Kidney (tissue), 14 donors: Measurements from ENCODE around the gene WWOX. TPM values are rescaled to one million over a fixed set of nuclear protein-coding genes. Genes with fewer than 3 reads are reported as not detected.

Source experiments
- DNase-seq, 5 donors: peaks; one replicate each; pipeline ENCODE4 v3.0.0-alpha.2; 2013 to 2020
- FAIRE-seq: peaks from 2 replicates; lab custom pipeline; 2012; peaks lifted over from hg19 to GRCh38; lab: Jason Lieb, UNC
- H3K27ac ChIP-seq, 2 donors: one replicate each; pipeline ENCODE4 v1.7.0; 2013; ENCODE audit warnings: low read depth in 2 of 2, low read length in 2 of 2, inconsistent platforms in 1 of 2
- H3K27me3 ChIP-seq: one replicate; pipeline ENCODE4 v1.7.1; 2013; ENCODE audit warnings: low read length, inconsistent platforms; ENCODE audit not compliant: control insufficient read depth, insufficient read depth
- H3K36me3 ChIP-seq, 3 donors: one replicate each; pipeline versions ENCODE4 v1.7.0 to v1.7.1; 2013; ENCODE audit warnings: low read length in 3 of 3, control low read depth in 1 of 3, inconsistent platforms in 1 of 3; ENCODE audit not compliant: insufficient read depth in 3 of 3, control insufficient read depth in 2 of 3
- H3K4me1 ChIP-seq, 3 donors: one replicate each; pipeline versions ENCODE4 v1.7.0 to v1.7.1; 2013; ENCODE audit warnings: low read length in 3 of 3, inconsistent platforms in 1 of 3, low read depth in 1 of 3; ENCODE audit not compliant: control insufficient read depth in 2 of 3, insufficient read depth in 2 of 3
- H3K4me3 ChIP-seq, 3 donors: one replicate each; pipeline versions ENCODE4 v1.7.0 to v1.8.1; 2013; ENCODE audit warnings: low read length in 3 of 3, control low read depth in 1 of 3, inconsistent platforms in 1 of 3
- H3K9ac ChIP-seq, 3 donors: one replicate each; pipeline versions ENCODE4 v1.7.0 to v1.7.1; 2013; ENCODE audit warnings: low read length in 3 of 3, control low read depth in 1 of 3, inconsistent platforms in 1 of 3
- H3K9me3 ChIP-seq, 3 donors: one replicate each; pipeline versions ENCODE4 v1.7.0 to v1.7.1; 2013; ENCODE audit warnings: low read length in 3 of 3, control low read depth in 1 of 3, inconsistent platforms in 1 of 3; ENCODE audit not compliant: control insufficient read depth in 2 of 3, insufficient read depth in 1 of 3
- intact Hi-C: fragments of 100-400 bp; cut with DNase I; formaldehyde crosslinking; loops from one replicate; pipeline ENCODE4 v1.11.1; 2022
- polyA plus RNA-seq: library from polyadenylated mRNA; stranded (reverse); fragments of 350-450 nt; fragmentation: Illumina TruSeq; extraction: RNeasy Lipid Tissue Mini Kit (QIAGEN cat#74804); gene quantifications from one replicate; pipeline ENCODE4 v1.2.3, GENCODE V29; 2014; ENCODE audit warnings: low read depth, low replicate concordance; ENCODE audit not compliant: insufficient read depth
- total RNA-seq: library from RNA; stranded (reverse); fragmentation: NEBNext Ultra II Directional; extraction: Animal tissue kit (Norgen Biotek cat#: 25700); gene quantifications from one replicate; pipeline ENCODE4 v1.2.1, GENCODE V29; 2021
- TF ChIP-seq, protein P1 (sequence below): IDR thresholded peaks from 3 replicates; pipeline ENCODE4 v1.5.1; 2012; ENCODE audit warnings: mild to moderate bottlenecking, moderate library complexity, borderline replicate concordance; ENCODE audit not compliant: insufficient read depth; ENCODE audit errors: extremely low read depth
- donor health status: control.
- donor health status: control.
- donor health status: control.
- donor health status: control.
- donor health status: control.
- donor health status: DM: yes; HTN: yes; CAD: no.
- donor health status: Normal renal cell carcinoma (clear cell type).

The WWOX gene
- total and polyA plus RNA-seq, 2 donors from 2014 or later, result 22.5 to 30.3 TPM

DNA sequence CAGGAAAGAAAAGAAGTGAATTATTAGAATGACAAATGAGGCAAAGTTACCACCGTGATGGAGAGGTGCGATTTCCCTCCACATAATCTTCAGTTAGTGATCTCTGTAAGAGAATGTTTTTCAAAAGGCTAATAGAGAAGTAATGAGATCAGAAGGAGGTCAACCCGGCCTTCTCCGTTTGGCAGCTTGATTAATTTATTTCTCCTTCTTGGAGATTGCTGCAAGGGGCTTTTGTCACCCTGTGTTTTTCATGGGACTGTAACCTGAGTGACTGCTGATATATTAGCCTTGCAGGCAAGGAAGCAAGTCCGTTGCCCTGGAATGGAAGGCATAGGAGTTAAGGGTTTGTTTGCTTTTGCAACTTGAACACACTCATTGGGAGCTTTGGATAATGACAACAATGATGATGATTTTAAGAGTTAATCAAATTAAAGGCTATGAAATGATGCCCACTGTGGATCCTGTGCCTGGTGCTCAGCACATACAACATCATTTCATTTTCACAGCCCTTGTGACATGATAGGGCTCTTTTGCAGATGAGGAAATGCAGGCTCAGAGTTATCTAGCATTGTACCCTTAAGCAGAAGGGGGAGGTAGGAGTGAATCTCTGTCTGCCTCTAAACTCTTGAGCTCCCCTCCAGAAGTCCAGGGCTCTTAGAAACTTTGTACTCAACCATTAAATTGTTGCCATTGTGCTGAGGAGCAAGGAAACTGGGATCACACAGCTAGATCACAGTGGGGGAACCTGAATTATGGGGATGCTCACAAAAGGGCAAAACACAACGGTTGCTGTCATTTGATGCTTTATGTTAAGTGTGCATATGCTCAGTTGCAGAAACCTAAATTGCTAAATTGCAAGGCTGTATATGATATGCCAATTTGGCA is 226.3 kb downstream of the WWOX start:
- intact Hi-C loops, result no loop called here
- peak in 3 of 5 donors; percentile 66 to 86 (median 79) for DNase-seq
- Histone ChIP-seq H3K27me3 (no peaks in the 10 kb centered on the region), H3K36me3 (no peaks in the 10 kb centered on the region), H3K4me1 (no peaks in the 10 kb centered on the region), H3K4me3 (no peak overlapping the region), H3K9me3 (no peaks in the 10 kb centered on the region), H3K9ac (no peak overlapping the region), H3K27ac (no peak overlapping the region)
- no peak for FAIRE-seq
- TF ChIP-seq, protein P1, sequence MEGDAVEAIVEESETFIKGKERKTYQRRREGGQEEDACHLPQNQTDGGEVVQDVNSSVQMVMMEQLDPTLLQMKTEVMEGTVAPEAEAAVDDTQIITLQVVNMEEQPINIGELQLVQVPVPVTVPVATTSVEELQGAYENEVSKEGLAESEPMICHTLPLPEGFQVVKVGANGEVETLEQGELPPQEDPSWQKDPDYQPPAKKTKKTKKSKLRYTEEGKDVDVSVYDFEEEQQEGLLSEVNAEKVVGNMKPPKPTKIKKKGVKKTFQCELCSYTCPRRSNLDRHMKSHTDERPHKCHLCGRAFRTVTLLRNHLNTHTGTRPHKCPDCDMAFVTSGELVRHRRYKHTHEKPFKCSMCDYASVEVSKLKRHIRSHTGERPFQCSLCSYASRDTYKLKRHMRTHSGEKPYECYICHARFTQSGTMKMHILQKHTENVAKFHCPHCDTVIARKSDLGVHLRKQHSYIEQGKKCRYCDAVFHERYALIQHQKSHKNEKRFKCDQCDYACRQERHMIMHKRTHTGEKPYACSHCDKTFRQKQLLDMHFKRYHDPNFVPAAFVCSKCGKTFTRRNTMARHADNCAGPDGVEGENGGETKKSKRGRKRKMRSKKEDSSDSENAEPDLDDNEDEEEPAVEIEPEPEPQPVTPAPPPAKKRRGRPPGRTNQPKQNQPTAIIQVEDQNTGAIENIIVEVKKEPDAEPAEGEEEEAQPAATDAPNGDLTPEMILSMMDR, result no peak

DNA sequence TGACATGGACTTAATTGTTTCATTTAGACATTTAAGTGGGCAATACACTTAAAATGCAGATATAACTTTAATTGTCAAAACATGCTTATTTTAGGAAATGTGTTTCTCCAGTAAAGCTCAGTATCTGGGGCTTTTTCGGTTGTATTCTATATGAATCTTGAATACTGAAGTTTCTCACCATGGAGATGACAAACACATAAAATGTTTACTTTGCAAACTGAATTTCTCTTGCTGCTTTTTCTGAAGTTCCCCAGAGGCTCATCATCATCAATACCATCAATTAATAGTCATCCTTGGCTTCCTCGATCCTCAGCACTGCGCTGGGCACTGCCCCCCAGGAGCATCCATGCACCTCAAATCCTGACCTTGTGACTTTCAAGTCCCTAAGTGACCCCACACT is 227.3 kb downstream of the WWOX start:
- H3K4me3 ChIP-seq, result no peak overlapping the region
- no peak overlapping the region for H3K27ac ChIP-seq
- no peak for DNase-seq
- H3K9ac ChIP-seq, result no peak overlapping the region
- no peaks in the 10 kb centered on the region for H3K9me3 ChIP-seq
- H3K27me3 ChIP-seq, result no peaks in the 10 kb centered on the region
- no peak for FAIRE-seq
- H3K36me3 ChIP-seq, result no peaks in the 10 kb centered on the region
- intact Hi-C loops, result no loop called here
- TF ChIP-seq, protein P1, result no peak
- H3K4me1 ChIP-seq, result no peaks in the 10 kb centered on the region

DNA sequence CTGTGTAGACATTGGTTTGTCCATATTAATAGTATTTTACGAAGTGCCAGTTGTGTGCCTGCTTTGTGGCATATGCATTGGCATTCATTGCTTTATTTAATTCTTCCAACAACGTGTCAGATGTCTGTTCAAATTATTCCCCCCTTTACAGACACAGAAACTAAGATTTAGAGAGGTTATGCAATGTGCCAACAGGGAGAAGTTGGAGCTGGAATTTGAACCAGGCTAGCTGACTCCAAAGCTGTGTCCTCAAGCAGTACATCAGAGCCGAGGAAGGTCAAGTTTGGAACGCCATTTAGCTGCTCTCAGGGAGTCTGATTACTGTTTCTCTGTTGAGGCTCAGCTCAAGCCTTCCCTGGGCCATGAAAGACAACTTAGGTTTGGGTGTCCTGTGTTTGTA is 232.3 kb downstream of the WWOX start:
- Histone ChIP-seq H3K27ac (no peak overlapping the region), H3K4me1 (no peaks in the 10 kb centered on the region), H3K9me3 (no peaks in the 10 kb centered on the region), H3K27me3 (no peaks in the 10 kb centered on the region), H3K4me3 (no peak overlapping the region), H3K36me3 (no peaks in the 10 kb centered on the region), H3K9ac (no peak overlapping the region)
- peak in 3 of 5 donors; percentile 61 to 81 (median 81) for DNase-seq
- intact Hi-C loops, result no loop called here
- no peak for FAIRE-seq
- TF ChIP-seq, protein P1, result no peak
